Fibroblast of the aortic adventitia (primary cell): ENCODE data around the gene ANKRD33B. TPM values are rescaled to one million over a fixed set of nuclear protein-coding genes. Genes with fewer than 3 reads are reported as not detected.
A peak's percentile ranks its signal among the peaks of the same experiment; 100 is the strongest.
"Not testable (repeated sequence)": the region's sequence is repeated elsewhere in the genome, so short reads cannot be mapped to it uniquely, and the experiment has no call there.

Source experiments
- DNase-seq: peaks from one replicate; pipeline ENCODE4 v3.0.0-alpha.2; 2010; ENCODE audit warnings: low read depth
- H3K4me3 ChIP-seq: 2 replicates; pipeline ENCODE4 v1.5.1; 2011; ENCODE audit warnings: low read depth, mild to moderate bottlenecking, control low read depth, low read length, moderate library complexity
- CTCF ChIP-seq: IDR thresholded peaks from 2 replicates; pipeline ENCODE4 v1.5.1; 2011; ENCODE audit warnings: mild to moderate bottlenecking, low read length, control low read depth, inconsistent platforms; ENCODE audit not compliant: insufficient read depth
- total RNA-seq: library from RNA; depleted of rRNA; stranded (reverse); fragments of >200 nt; gene quantifications from 2 replicates; pipeline ENCODE4 v1.2.3, GENCODE V29; 2012; ENCODE audit warnings: low replicate concordance

ANKRD33B gene
- total RNA-seq, 1 donor: 11.3 TPM

DNA sequence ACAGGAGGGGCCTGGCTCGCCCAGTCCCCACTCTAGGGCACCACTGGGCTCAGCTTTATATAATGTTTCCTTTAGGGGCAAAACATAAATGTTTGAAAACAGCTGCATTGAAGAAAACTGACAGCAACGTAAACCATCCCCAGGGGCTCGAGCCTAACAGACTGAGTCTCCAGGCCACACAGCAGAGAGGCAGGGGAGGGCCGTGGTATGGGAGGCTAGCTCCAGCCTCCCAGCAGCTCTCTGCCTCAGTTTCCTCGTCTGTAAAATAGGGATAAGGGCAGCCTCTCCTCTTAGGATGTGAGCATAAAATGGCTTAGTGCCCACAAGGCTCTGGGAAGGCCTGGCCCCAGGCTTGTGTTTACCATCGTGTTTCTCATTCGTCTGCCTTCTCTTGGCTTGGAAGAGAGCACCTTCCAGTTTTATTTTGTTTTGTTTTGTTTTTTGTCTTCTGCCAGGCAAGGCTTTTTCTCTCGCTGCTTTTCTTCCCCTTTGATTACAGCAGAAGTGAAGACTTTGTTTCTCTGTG, 2.7 kb downstream of the ANKRD33B start:
- H3K4me3 ChIP-seq: peak overlapping the region; percentile 94
- no peak for DNase-seq
- TF ChIP-seq CTCF: no peak

GRCh38 chr5:10567121-10567591, 3.3 kb downstream of the ANKRD33B start:
- DNase-seq: no peak
- H3K4me3 ChIP-seq: peak overlapping the region; percentile 94
- no peak for TF ChIP-seq CTCF

DNA sequence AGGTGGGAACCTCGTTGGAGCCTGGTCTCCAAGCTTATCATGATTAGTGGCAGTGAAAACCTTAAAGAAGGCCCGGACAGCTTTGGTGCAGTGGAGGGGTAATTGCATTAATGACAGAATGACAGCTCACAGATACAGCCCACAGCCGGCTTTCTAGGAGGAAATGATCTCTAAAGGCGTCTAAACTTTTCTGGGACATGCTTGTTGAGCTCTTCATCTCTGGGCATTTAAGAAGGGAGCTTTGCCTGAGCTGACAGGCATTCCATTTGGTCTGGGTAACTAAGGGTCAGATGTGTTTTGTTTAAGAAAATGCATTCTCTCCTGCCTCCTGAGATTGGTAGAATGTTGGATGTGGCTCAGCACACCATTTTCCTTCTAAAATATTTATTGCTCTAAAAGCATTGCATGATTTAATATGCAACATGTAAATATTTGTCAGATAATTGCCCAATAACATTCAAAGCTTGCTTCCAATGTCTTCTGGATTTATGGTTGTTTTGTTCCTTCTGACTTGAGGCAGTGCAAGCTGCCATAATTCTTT, 4.0 kb downstream of the ANKRD33B start:
- peak overlapping the region; percentile 94 for H3K4me3 ChIP-seq
- no peak for TF ChIP-seq CTCF
- peak; percentile 69 for DNase-seq

- H3K4me3 ChIP-seq, DNase-seq: not testable (repeated sequence)
Observed at GRCh38 chr5:10570540-10570939, 6.7 kb downstream of the ANKRD33B start.

DNA sequence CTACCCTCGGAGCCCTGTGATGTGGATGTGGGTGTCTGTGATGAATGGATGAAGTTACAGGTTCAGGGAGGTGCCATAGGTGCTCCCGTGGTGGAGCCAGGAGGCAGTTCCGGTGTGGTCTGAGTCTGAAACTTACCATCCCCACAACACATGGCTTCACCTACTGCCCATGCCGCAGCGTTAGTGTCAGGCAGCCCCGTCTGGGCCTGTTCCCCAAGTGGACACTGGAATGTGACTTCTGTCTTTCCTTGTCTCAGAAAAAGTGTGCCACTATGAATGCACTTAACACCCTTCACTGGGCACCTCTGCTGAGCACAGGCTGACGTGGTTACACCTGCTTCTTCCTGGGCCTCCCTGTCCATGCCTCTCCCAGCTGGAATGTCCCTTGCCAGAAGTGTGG, 8.6 kb downstream of the ANKRD33B start:
- TF ChIP-seq CTCF: no peak
- no peak overlapping the region for H3K4me3 ChIP-seq
- DNase-seq: no peak

DNA sequence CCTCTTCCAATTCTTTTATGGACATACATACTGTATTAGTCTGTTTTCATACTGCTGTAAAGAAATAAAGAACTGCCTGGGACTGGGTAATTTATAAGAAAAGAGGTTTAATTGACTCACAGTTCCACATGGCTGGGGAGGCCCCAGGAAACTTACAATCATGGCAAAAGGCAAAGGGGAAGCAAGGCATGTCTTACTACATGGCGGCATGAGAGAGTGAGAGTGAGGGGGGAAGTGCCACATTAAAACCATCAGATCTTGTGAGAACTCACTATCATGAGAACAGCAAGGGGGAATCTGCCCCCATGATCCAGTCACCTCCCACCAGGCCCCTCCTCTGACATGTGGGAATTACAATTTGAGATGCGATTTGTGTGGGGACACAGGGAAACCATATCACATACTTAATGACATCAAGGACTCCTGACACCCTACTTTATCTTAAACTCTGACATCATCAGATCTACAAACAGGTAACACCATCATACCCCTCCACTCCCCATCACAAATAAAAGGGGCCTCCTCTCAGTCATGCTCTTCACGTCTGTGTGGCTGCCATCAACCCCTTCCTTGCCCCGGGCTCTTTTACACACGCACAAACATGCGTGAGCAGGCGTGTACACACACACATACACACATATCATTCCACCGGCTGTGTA, 9.7 kb downstream of the ANKRD33B start:
- no peak overlapping the region for H3K4me3 ChIP-seq
- DNase-seq: no peak
- TF ChIP-seq CTCF: no peak

DNA sequence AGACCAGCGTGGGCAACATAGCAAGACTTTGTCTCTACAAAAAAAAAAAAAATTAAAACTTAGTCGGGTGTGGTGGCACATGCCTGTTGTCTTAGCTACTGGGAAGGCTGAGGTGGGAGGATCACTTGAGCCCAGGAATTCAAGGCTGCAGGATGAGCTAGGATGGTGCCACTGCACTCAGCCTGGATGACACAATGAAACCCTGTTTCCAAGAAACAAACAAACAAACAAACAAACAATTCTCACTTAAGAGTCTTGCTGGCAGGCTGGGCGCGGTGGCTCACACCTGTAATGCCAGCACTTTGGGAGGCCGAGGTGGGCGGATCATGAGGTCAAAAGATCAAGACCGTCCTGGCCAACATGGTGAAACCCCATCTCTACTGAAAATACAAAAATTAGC, 11.0 kb downstream of the ANKRD33B start:
- H3K4me3 ChIP-seq, DNase-seq: not testable (repeated sequence)

GRCh38 chr5:10576121-10576789, 12.4 kb downstream of the ANKRD33B start:
- DNase-seq: no peak
- no peak overlapping the region for H3K4me3 ChIP-seq
- no peak for TF ChIP-seq CTCF
